Suprapubic skin (tissue), 4 donors: ENCODE measurements around the gene TOP1.

Source experiments
- CTCF ChIP-seq, 2 donors: fragments of 200-600 bp in 1 of 2; fragments of 450-650 bp in 1 of 2; sonication (generic) in 1 of 2; IDR thresholded peaks; one replicate each; pipeline ENCODE4 v1.5.1; 2016 to 2019; ENCODE audit warnings: antibody characterized with exemption in 2 of 2, mild to moderate bottlenecking in 1 of 2, moderate library complexity in 1 of 2
- EP300 ChIP-seq: sonication (generic); formaldehyde crosslinking; IDR thresholded peaks from one replicate; pipeline ENCODE4 v1.6.1; 2017; ENCODE audit warnings: antibody characterized with exemption
- POLR2A ChIP-seq, 2 donors: fragments of 450-650 bp; IDR thresholded peaks; one replicate each; pipeline ENCODE4 v1.6.1; 2017; ENCODE audit warnings: antibody characterized with exemption in 2 of 2, mild to moderate bottlenecking in 2 of 2, moderate library complexity in 2 of 2
- POLR2AphosphoS5 ChIP-seq, 3 donors: sonication (generic); formaldehyde crosslinking; IDR thresholded peaks; one replicate each; pipeline ENCODE4 v1.6.1; 2017; ENCODE audit warnings: antibody characterized with exemption in 3 of 3

DNA sequence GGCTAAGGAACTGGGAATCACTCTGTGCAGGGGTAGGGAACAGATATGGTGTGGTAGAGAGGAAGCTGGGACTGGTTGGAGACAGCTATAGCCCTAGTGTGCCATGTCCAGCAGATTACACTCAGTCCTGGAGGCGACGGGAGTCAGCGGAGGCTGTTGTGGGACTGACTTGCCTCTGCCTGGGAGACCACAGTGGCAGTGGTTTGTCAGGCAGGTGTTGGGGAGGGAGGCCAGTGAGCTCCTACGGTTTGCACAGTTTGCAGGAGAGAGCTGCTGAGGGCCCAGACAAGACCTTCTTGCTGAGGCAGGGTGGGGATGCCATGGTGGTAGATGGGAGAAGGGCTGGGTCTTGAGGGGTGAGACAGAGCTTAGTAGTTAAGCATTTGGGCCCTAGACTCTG is 113.6 kb downstream of the TOP1 start:
- TF ChIP-seq POLR2A (IDR thresholded peaks at IDR 0.05) = no peak
- no peak for TF ChIP-seq POLR2AphosphoS5 (IDR thresholded peaks at IDR 0.05)
- no peak for TF ChIP-seq EP300
- no peak for TF ChIP-seq CTCF (IDR thresholded peaks at IDR 0.05)
